WTC11 (cell line): ENCODE measurements around the gene TRIM4.

Experiments used
- CREB1 ChIP-seq: sonication (generic); formaldehyde crosslinking; IDR thresholded peaks from 2 replicates; pipeline ENCODE4 v1.8.0; 2023; ENCODE audit warnings: mild to moderate bottlenecking, missing genetic modification reagents
- CTCF ChIP-seq: fragments of 200-600 bp; IDR thresholded peaks from 2 replicates; pipeline ENCODE4 v1.8.0; 2022; ENCODE audit warnings: antibody characterized with exemption
- FOXJ3 ChIP-seq: sonication (generic); formaldehyde crosslinking; IDR thresholded peaks from 2 replicates; pipeline ENCODE4 v1.9.0; 2021; ENCODE audit warnings: missing genetic modification reagents, mild to moderate bottlenecking, borderline replicate concordance
- GABPB1 ChIP-seq: sonication (generic); formaldehyde crosslinking; IDR thresholded peaks from 2 replicates; pipeline ENCODE4 v1.8.1; 2023; ENCODE audit warnings: mild to moderate bottlenecking, missing genetic modification reagents
- MAX ChIP-seq: sonication (generic); formaldehyde crosslinking; IDR thresholded peaks from 2 replicates; pipeline ENCODE4 v1.8.0; 2022; ENCODE audit warnings: mild to moderate bottlenecking, missing genetic modification reagents
- MXD4 ChIP-seq: fragments of 250-450 bp; sonication (Bioruptor Pico); IDR thresholded peaks from 2 replicates; pipeline ENCODE4 v1.8.0; 2021; ENCODE audit warnings: mild to moderate bottlenecking, moderate library complexity, borderline replicate concordance
- NR1H2 ChIP-seq: sonication (generic); formaldehyde crosslinking; IDR thresholded peaks from 2 replicates; pipeline ENCODE4 v1.9.0; 2021; ENCODE audit warnings: mild to moderate bottlenecking, moderate library complexity, missing genetic modification reagents
- RELA ChIP-seq: sonication (generic); formaldehyde crosslinking; IDR thresholded peaks from 2 replicates; pipeline ENCODE4 v1.8.1; 2022; ENCODE audit warnings: missing genetic modification reagents, mild to moderate bottlenecking, borderline replicate concordance
- SMAD3 ChIP-seq: sonication (generic); formaldehyde crosslinking; IDR thresholded peaks from 2 replicates; pipeline ENCODE4 v1.8.0; 2022; ENCODE audit warnings: missing genetic modification reagents, mild to moderate bottlenecking, borderline replicate concordance
- USF2 ChIP-seq: sonication (generic); formaldehyde crosslinking; IDR thresholded peaks from 2 replicates; pipeline ENCODE4 v1.8.1; 2023; ENCODE audit warnings: mild to moderate bottlenecking, missing genetic modification reagents, moderate library complexity
- ZNF232 ChIP-seq: sonication (generic); formaldehyde crosslinking; IDR thresholded peaks from 2 replicates; pipeline ENCODE4 v1.8.0; 2022; ENCODE audit warnings: mild to moderate bottlenecking, missing genetic modification reagents
- ZNF317 ChIP-seq: sonication (generic); formaldehyde crosslinking; IDR thresholded peaks from 2 replicates; pipeline ENCODE4 v1.8.1; 2023; ENCODE audit warnings: low read depth, mild to moderate bottlenecking, moderate library complexity, missing genetic modification reagents, borderline replicate concordance
- TF ChIP-seq, protein P1 (sequence below): sonication (generic); formaldehyde crosslinking; IDR thresholded peaks from 2 replicates; pipeline ENCODE4 v1.8.0; 2023; ENCODE audit warnings: missing genetic modification reagents, mild to moderate bottlenecking, borderline replicate concordance
- TF ChIP-seq, protein P2 (sequence below): sonication (generic); formaldehyde crosslinking; IDR thresholded peaks from 2 replicates; pipeline ENCODE4 v1.8.0; 2022; ENCODE audit warnings: mild to moderate bottlenecking, missing genetic modification reagents

- TF ChIP-seq ZNF317 (no peak), CTCF (no peak), MAX (CRISPR knock-in tag) (no peak), GABPB1 (CRISPR knock-in tag) (no peak), CREB1 (no peak), ZNF232 (no peak), NR1H2 (CRISPR knock-in tag) (no peak), USF2 (CRISPR knock-in tag) (no peak), RELA (CRISPR knock-in tag) (no peak), FOXJ3 (CRISPR knock-in tag) (no peak), SMAD3 (CRISPR knock-in tag) (no peak), MXD4 (CRISPR knock-in tag) (no peak)
- TF ChIP-seq, protein P1, sequence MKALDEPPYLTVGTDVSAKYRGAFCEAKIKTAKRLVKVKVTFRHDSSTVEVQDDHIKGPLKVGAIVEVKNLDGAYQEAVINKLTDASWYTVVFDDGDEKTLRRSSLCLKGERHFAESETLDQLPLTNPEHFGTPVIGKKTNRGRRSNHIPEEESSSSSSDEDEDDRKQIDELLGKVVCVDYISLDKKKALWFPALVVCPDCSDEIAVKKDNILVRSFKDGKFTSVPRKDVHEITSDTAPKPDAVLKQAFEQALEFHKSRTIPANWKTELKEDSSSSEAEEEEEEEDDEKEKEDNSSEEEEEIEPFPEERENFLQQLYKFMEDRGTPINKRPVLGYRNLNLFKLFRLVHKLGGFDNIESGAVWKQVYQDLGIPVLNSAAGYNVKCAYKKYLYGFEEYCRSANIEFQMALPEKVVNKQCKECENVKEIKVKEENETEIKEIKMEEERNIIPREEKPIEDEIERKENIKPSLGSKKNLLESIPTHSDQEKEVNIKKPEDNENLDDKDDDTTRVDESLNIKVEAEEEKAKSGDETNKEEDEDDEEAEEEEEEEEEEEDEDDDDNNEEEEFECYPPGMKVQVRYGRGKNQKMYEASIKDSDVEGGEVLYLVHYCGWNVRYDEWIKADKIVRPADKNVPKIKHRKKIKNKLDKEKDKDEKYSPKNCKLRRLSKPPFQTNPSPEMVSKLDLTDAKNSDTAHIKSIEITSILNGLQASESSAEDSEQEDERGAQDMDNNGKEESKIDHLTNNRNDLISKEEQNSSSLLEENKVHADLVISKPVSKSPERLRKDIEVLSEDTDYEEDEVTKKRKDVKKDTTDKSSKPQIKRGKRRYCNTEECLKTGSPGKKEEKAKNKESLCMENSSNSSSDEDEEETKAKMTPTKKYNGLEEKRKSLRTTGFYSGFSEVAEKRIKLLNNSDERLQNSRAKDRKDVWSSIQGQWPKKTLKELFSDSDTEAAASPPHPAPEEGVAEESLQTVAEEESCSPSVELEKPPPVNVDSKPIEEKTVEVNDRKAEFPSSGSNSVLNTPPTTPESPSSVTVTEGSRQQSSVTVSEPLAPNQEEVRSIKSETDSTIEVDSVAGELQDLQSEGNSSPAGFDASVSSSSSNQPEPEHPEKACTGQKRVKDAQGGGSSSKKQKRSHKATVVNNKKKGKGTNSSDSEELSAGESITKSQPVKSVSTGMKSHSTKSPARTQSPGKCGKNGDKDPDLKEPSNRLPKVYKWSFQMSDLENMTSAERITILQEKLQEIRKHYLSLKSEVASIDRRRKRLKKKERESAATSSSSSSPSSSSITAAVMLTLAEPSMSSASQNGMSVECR (CRISPR knock-in tag): no peak
- TF ChIP-seq, protein P2, sequence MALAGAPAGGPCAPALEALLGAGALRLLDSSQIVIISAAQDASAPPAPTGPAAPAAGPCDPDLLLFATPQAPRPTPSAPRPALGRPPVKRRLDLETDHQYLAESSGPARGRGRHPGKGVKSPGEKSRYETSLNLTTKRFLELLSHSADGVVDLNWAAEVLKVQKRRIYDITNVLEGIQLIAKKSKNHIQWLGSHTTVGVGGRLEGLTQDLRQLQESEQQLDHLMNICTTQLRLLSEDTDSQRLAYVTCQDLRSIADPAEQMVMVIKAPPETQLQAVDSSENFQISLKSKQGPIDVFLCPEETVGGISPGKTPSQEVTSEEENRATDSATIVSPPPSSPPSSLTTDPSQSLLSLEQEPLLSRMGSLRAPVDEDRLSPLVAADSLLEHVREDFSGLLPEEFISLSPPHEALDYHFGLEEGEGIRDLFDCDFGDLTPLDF (CRISPR knock-in tag): no peak
Observed at GRCh38 chr7:99863847-99864440, 55.4 kb downstream of the TRIM4 start.
